GM18517 (cell line): ENCODE data around the gene CCDC137.
"Not testable (repeated sequence)": the region's sequence is repeated elsewhere in the genome, so short reads cannot be mapped to it uniquely, and the experiment has no call there.

Experiments used
- ATAC-seq: cut with Tn5 transposase; IDR thresholded peaks from one replicate; pipeline ENCODE4 v1.9.1; 2021; ENCODE audit warnings: mild to moderate bottlenecking, moderate library complexity; ENCODE audit not compliant: unreplicated experiment

CCDC137 gene

DNA sequence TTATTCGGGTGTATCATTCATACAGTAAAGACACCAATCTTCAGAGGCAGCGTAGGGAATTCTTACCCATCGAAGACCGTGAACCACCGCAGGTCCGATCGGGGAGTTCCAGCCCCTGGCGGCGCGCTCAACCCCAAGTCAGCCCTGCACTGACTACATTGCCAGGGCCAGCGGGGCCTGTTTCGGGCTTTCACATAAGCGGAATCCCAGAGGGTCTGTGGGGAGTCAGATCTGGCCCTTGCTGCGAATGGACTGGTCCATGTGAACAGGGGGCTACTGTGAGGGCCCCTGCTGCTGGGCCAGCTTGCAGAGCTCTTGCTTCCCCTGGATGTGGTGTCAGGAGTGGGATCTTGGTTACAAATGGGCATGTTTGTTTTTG, 17.8 kb upstream of the CCDC137 start:
- no peak for ATAC-seq

GRCh38 chr17:81650951-81651350, 15.6 kb upstream of the CCDC137 start:
- ATAC-seq = no peak

DNA sequence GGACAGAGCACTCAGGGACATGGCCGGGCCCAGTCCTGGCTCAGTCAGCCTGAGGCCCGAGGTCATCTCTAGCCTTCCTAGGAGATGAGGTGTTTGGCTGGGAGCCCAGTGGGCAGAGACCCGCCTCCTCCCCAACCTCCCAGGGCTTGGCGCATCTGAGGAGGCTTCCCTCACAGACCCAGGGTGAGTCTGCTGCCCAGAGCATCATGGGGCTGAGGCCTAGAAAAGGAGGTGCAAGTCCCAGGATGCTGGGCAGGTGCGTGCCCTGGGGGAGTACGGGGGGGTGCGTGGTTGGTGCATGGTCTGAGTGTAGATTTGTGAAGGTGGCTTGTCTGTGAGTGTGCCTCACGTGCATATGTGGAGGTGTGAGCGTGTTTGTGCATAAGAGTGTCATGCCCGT, 14.8 kb upstream of the CCDC137 start:
- ATAC-seq = no peak

DNA sequence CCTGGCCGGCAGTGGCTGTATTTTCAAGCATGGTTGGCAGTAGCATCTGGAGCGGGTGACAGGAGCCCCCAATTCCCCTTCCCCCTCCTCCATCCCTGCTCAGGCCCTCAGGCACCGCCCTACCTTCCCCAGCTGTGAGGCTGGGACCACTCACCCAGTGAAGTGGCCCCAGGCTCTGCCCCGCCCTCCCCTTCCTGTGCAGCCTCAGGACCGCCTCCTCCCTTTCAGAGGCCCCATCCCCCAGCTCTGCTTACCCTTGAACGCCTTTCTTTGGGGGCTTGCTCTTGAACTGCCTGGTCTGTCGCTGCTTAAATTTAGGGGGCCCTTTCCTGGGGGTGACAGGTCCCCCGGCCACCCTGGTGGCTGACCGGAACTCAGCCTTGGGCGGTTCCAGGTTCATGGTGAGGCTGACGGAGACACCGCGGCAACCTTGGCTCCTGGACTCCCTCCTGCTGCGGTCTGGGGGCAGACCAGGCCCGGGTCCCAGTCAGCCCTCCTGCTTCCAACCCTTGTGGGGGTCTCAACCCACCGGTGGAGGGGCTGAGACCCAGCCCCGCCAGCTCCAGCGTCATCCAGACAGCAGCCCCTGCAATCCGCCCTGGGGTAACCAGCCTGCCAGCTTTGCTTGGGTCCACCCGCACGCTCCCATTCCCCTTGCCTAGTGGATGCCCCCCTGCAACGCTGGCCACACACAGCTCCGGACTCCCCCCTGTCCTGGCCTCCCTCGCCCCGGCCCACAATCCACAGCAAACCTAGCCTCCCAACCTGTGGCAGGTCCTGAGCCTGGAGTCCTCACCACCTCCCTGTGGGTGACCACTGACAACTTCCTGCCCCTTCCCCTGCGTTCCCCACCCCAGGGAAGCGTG, 13.4 kb upstream of the CCDC137 start:
- no peak for ATAC-seq

DNA sequence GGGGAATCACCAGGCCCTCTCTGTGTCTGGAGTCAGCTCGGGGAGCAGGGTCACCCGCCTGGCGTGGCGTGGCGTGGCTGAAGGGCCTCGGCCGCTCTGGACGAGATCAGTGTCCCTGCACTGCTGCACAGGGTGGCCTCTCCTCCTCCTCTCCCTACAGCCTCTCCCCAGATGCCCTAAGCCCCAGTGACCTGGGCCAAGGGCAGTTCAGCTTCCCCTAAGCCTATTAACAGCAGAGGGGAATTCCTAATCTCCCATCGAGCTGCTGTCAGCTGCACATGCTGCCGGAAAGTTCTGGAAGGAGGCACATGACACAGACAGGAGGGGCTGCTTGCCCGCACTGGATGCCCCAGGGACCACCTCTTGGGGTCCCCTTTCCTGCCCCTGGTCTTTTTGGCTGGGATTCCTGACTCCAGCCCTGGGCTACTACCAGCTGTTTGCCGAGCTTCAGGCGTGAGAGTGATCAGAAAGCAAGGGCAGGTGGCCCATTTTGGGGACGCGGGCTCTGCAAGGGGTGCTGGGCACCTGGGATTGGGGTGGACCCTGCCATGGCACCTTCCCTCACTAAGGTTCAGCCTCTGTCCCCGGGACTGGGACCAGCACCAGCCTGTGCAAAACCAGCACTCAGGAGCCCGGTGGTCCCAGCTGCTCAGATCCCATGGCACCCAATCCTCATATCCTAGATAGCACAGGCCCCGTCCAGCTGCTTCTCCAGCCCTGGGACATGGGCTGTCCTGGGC, 11.0 kb upstream of the CCDC137 start:
- no peak for ATAC-seq

DNA sequence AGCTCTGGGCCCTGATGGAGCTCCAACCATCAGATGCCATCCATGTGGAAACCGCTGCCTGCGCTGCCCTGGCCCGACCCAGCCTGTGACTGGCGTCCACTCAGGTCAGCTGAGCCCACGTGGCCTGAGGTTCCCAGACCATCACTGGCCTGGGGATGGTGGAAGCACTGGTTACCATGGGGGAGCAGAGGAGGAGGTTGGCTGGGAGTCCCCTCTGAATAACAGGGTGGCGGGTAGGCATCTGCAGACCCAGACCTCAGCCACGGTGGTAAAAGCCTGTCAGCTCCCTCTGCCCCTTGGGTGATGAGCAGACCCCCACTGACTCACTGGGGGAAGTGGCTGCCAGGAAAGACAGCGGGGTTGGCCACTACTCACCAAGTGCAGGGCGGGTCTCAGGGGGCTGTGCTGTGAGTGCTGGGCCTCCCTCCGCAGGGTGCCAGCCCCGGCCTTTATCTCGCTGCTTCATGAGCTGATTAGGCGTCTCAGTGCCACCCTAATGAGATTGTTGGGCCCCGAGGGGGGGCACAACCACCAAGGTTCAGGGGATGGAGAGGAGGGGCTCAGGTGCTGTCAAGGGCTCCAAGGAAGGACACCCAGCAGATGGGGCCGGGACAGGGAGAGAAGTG, 10.3 kb upstream of the CCDC137 start, which contains the start of gene PDE6G:
TSS of gene PDE6G (minus strand) at position 425 of the 626 bp plus-strand sequence. CDS start 3,237 bp downstream, outside the sequence.
- ATAC-seq = no peak

DNA sequence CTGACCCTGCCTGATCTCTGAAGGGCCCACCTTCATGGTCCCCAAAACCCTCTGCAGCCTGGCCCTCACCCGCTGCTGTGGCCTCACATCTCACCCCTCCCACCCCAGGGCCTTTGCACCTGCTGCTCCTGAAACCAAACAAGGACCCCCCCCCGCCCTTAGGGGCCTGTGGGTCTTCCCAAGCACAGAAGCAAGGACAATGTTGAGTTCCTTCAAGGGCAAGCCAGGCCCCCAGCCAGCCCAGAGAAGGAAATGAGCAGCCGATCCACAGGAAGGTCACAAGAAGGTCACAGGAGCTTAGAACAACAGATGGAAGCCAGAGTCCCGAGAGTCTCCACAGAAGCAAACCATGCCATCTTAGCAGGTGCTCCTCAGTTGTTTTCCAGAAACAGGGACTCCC, 9.7 kb upstream of the CCDC137 start:
- no peak for ATAC-seq

GRCh38 chr17:81659038-81659437, 7.5 kb upstream of the CCDC137 start:
- ATAC-seq = no peak

GRCh38 chr17:81660441-81660840, 6.1 kb upstream of the CCDC137 start:
- no peak for ATAC-seq

DNA sequence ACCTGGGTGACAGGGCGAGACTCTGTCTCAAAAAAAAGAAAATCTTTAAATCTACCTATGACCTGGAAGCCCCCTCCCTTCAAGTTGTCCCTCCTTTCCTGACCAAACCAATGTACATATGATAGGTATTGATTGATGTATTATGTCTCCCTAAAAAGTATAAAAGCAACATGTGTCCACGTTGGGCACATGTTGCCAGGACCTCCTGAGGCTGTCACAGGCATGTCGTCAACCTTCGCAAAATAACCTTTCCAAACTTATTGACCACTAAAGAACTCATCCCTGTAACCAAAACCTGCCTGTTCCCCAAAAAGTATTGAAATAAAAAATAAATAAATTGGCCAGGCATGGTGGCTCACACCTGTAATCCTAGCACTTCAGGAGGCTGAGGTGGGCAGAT, 4.5 kb upstream of the CCDC137 start:
- no peak for ATAC-seq

DNA sequence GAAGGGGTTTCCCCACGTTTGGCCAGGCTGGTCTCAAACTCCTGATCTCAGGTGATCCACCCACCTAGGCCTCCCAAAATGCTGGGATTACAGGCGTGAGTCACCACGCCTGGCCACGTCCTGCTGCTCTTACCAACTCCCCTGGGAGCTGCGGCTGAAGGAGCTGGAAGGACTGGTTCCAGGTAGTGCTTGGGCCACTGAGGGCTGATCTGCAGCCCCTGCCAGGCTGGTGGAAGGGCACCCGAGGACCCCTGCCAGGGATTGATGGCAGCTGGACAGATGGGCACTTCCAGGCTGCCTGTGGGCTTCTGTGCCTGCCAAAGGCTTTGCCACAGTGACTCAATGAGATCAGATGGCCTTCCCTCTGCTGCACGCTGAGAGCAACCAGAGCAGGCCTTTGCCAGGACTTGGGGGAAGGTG, 2.5 kb upstream of the CCDC137 start:
- ATAC-seq = no peak

DNA sequence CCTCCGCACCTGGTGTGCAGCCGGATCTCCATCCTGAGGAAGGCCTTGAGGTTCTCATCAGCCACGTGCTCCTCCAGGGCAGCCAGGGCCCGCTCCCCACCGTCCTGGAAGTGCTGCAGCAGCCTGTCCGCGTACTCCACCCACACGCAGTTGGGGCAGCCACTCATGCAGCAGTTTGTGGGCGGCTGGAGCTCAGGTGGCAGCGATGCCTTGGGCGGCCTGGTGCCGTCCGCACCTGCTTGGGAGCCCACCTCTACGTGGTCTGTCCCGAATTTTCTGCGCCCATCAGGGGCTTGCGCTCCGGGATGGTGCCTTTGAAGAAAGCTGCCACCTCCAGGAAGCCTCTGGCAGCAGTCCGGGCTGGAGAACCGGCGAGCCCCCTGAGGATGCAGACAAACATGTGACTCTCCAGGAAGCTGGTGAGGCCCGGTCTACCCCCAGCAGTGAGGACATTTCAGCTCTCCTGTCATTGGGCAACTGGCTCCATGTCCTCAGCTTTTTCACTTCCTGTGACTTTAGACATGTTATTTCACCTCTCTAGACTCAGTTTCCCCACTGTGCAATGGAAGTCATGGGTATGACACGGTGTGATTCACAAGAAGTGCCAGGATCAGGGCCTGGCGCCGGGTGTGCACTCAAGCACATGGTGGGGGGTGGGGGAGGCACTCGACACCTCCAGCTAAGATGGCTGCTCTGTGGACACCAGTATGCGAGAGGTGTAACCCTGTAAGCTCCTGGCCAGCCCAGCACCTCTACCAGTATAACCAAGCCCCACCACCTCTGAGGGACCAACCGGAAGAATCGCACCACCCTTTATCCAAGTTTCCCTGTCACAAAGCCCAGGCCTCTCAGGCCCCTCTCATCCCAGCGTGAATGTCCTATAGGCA, 1.1 kb upstream of the CCDC137 start:
- ATAC-seq = no peak

- ATAC-seq = peak; percentile 9
Measured at GRCh38 chr17:81666092-81666341, 520 bp upstream of the CCDC137 start.

DNA sequence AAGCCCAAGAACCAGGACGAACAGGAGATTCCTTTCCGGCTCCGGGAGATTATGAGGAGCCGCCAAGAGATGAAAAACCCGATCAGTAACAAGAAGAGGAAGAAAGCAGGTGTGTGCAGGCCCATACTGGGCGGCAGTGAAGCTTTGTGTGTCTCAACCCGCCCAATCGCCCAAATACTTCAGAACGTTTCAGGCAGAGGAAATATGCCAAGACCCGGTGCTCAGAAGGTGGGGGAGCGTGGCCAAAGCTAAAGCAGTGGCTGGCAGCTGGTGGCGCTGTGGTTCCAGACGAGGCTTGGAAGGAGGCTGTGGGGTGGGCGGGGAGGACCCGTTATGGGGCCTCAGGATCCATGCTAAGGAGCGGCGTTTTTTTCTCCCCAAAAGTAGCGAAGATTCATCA, 1.2 kb downstream of the CCDC137 start:
- no peak for ATAC-seq

GRCh38 chr17:81672504-81672903, 6.0 kb downstream of the CCDC137 start:
- no peak for ATAC-seq

GRCh38 chr17:81672954-81673353, 6.4 kb downstream of the CCDC137 start:
- ATAC-seq = no peak

GRCh38 chr17:81673561-81674258, 7.2 kb downstream of the CCDC137 start:
- ATAC-seq = no peak

- ATAC-seq = not testable (repeated sequence)
Measured at GRCh38 chr17:81675515-81676221, 9.1 kb downstream of the CCDC137 start.

GRCh38 chr17:81676906-81677305, 10.4 kb downstream of the CCDC137 start:
- ATAC-seq = no peak

- no peak for ATAC-seq
Measured at GRCh38 chr17:81680150-81680549, 13.6 kb downstream of the CCDC137 start.
